ENCODE results near the gene TXNDC16. TPM values are rescaled to one million over a fixed set of nuclear protein-coding genes. Genes with fewer than 3 reads are reported as not detected.
"Not testable (repeated sequence)": the region's sequence is repeated elsewhere in the genome, so short reads cannot be mapped to it uniquely, and the experiment has no call there.

Gene TXNDC16
- total RNA-seq, 3 donors from 2014 or later, result 1.5 to 2.7 (median 2.4) TPM

DNA sequence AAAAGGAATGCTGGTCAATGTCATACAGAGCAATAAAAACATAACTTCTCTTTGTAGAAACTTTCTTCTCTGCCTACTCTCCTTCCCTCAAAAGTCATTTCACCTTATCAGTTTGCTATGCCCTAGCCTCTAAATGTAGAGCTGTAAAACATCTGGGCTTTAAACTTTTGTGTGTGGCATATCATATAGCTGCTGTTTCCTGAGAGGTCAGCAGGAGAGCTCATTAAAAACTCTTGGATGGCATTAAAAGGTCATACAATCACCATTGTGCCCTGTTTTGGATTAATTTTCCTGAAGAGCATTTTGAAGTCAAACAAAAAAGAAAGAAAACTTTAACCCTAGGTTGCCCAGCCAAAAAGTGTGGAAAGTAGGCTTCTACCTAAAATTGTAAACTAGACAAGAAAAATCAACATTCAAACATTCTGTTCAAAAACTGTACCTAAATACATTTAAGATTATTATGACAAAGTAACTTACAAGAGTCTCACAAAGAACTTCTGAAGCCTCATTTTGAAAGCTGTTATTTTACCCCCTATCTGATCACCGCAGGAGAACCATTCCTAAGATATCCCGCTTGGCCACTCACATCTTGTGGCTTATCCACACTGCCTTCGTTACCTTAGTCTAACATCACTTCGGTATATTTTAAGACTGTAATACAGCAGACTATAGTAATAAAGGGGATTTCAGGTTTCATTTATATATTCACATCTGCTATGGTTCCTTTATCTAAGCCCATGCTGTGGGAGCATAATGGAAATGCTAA, 38.1 kb downstream of the TXNDC16 start:
- Mint-ChIP-seq H3K36me3 (ENCODE audit: insufficient read depth) (peaks cover 1% of the 10 kb centered on the region), H3K27me3 (ENCODE audit: low read depth) (no peaks in the 10 kb centered on the region), H3K4me1 (ENCODE audit: low read depth) (no peaks in the 10 kb centered on the region), H3K9me3 (no peaks in the 10 kb centered on the region), H3K4me3 (no peak overlapping the region)
- ATAC-seq, result no peak
- no peak for DNase-seq

GRCh38 chr14:52513249-52513648, 39.1 kb downstream of the TXNDC16 start:
- Mint-ChIP-seq H3K27me3 (ENCODE audit: low read depth) (no peaks in the 10 kb centered on the region), H3K36me3 (ENCODE audit: insufficient read depth) (peaks cover 9% of the 10 kb centered on the region), H3K9me3 (no peaks in the 10 kb centered on the region), H3K4me3 (no peak overlapping the region), H3K4me1 (ENCODE audit: low read depth) (no peaks in the 10 kb centered on the region)
- no peak for DNase-seq
- ATAC-seq, result no peak

- Mint-ChIP-seq H3K36me3 (ENCODE audit: insufficient read depth) (peaks cover 41% of the 10 kb centered on the region), H3K27me3 (ENCODE audit: low read depth) (no peaks in the 10 kb centered on the region), H3K4me3 (no peak overlapping the region), H3K4me1 (ENCODE audit: low read depth) (no peaks in the 10 kb centered on the region), H3K9me3 (peaks cover 19% of the 10 kb centered on the region)
- ATAC-seq, result no peak
- no peak for DNase-seq
These were observed 57.9 kb downstream of the TXNDC16 start for GRCh38 chr14:52494444-52494843.

DNA sequence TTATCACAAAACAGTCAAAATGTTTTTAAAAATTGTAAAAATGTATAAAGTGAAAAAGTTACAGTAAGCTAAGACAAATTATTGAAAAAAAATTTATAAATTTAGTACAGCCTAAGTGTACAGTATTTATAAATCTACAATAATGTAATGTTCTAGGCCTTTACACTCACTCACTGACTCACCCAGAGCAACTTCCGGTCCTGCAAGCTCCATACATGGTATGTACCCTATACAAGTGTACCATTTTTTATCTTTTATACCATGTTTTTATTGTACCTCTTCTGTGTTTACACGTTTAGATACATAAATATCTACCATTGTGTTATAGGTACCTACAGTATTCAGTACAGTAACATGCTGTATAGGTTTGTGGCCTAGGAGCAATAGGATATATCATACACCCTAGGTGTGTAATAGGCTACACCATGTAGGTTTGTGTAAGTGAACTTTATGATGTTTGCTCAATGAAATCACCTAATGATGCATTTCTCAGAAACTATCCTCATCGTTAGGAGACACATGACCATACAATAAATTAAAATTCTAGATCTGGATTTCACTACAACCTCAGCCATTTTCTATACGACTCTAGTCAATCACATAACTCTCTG, 66.8 kb downstream of the TXNDC16 start:
- H3K4me3 Mint-ChIP-seq, result no peak overlapping the region
- peaks cover 2% of the 10 kb centered on the region for H3K4me1 Mint-ChIP-seq (ENCODE audit: low read depth)
- H3K9me3 Mint-ChIP-seq, result no peaks in the 10 kb centered on the region
- DNase-seq (no peak), ATAC-seq (no peak)
- peaks cover 15% of the 10 kb centered on the region for H3K36me3 Mint-ChIP-seq (ENCODE audit: insufficient read depth)
- H3K27me3 Mint-ChIP-seq (ENCODE audit: low read depth), result no peaks in the 10 kb centered on the region

DNA sequence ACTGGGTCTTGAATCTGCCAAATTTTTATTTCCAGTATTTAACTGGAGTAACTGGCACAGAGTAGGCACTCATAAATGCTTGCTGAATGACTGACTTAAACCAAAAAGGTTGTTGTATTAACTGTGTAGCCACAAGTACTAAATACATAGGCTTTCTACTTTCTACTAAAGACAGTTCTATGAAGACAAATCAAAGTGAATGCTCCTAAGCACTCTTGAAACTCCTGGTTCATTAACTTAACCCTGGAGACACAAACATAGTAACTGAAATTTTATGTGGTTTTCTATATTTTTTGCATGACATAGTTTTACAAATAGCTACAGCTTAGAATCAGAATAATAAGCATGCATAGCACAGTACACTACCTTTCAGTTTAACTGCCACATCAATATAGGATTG, 70.4 kb downstream of the TXNDC16 start:
- H3K4me3 Mint-ChIP-seq, result no peak overlapping the region
- H3K36me3 Mint-ChIP-seq (ENCODE audit: insufficient read depth), result peaks cover 32% of the 10 kb centered on the region
- H3K9me3 Mint-ChIP-seq, result peaks cover 6% of the 10 kb centered on the region
- ATAC-seq (no peak), DNase-seq (no peak)
- no peaks in the 10 kb centered on the region for H3K27me3 Mint-ChIP-seq (ENCODE audit: low read depth)
- H3K4me1 Mint-ChIP-seq (ENCODE audit: low read depth), result peaks cover 5% of the 10 kb centered on the region

GRCh38 chr14:52473557-52473956, 78.7 kb downstream of the TXNDC16 start:
- Mint-ChIP-seq H3K4me1 (ENCODE audit: low read depth) (peaks cover 16% of the 10 kb centered on the region), H3K36me3 (ENCODE audit: insufficient read depth) (peaks cover 26% of the 10 kb centered on the region), H3K27me3 (ENCODE audit: low read depth) (no peaks in the 10 kb centered on the region), H3K9me3 (peaks cover 16% of the 10 kb centered on the region), H3K4me3 (no peak overlapping the region)
- ATAC-seq (peak in 1 of 2 donors; percentile 43), DNase-seq (no peak)

GRCh38 chr14:52472728-52473127, 79.6 kb downstream of the TXNDC16 start:
- Mint-ChIP-seq H3K9me3 (peaks cover 16% of the 10 kb centered on the region), H3K4me3 (no peak overlapping the region), H3K4me1 (ENCODE audit: low read depth) (peaks cover 15% of the 10 kb centered on the region)

DNA sequence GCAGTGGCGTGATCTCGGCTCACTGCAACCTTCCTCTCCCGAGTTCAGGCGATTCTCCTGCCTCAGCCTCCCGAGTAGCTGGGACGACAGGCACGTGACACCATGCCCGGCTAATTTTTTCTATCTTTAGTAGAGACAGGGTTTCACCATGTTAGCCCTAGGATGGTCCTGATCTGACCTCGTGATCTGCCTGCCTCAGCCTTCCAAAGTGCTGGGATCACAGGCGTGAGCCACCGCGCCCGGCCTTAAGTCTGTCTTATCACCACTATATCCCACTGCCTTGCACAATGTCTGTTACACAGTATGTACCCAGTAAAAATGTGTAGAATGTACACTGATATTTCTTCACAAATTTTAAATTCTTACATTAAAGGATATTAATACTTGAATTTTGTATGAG, 80.1 kb downstream of the TXNDC16 start:
- ATAC-seq, result not testable (repeated sequence)
- H3K4me1 Mint-ChIP-seq (ENCODE audit: low read depth), result peaks cover 19% of the 10 kb centered on the region

More at GRCh38 chr14:52472728-52473127, 79.6 kb downstream of the TXNDC16 start:
- H3K36me3 Mint-ChIP-seq (ENCODE audit: insufficient read depth), result peaks cover 23% of the 10 kb centered on the region
- no peak for ATAC-seq
- DNase-seq, result no peak
- H3K27me3 Mint-ChIP-seq (ENCODE audit: low read depth), result no peaks in the 10 kb centered on the region

DNA sequence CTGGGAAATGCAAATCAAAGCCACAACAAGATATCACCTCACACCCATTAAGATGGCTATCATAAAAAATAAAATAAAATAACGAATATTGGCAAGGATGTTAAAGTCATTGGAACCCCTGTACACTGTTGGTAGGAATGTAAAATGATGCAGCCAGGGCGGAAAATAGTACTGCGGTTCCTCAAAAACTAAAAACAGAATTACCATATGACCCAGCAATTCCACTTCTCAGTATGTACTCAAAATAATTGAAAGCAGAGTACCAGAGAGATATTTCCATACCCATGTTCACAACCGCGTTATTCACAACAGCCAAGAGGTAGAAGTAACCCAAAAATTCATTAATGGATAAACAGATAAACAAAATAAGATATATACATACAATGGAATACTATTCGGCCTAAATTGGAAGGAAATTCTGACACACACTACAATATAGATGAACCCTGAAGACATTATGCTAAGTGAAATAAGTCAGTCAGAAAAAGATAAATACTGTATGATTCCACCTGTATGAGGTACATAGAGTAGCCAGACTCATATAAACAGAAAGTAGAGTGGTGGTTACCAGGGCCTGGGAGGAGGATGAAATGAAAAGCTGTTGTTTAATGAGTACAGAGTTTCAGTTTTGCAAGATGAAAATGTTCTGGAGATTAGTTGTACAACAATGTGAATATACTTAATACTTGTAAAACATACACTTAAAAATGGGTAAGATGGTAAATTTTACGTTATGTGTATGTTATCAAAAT, 84.6 kb downstream of the TXNDC16 start:
- peak; percentile 79 to 81 for ATAC-seq
- Mint-ChIP-seq H3K4me3 (no peak overlapping the region), H3K27me3 (ENCODE audit: low read depth) (no peaks in the 10 kb centered on the region), H3K4me1 (ENCODE audit: low read depth) (peaks cover 18% of the 10 kb centered on the region), H3K36me3 (ENCODE audit: insufficient read depth) (peaks cover 2% of the 10 kb centered on the region), H3K9me3 (no peaks in the 10 kb centered on the region)
- DNase-seq, result no peak

More for the DNA sequence above, 80.1 kb downstream of the TXNDC16 start:
- Mint-ChIP-seq H3K36me3 (ENCODE audit: insufficient read depth) (peaks cover 21% of the 10 kb centered on the region), H3K9me3 (peaks cover 14% of the 10 kb centered on the region)
- DNase-seq; H3K27me3 Mint-ChIP-seq (ENCODE audit: low read depth); H3K4me3 Mint-ChIP-seq: not testable (repeated sequence)

- peaks cover 9% of the 10 kb centered on the region for H3K4me1 Mint-ChIP-seq (ENCODE audit: low read depth)
- ATAC-seq (no peak), DNase-seq (no peak)
- no peaks in the 10 kb centered on the region for H3K27me3 Mint-ChIP-seq (ENCODE audit: low read depth)
- no peaks in the 10 kb centered on the region for H3K9me3 Mint-ChIP-seq
- H3K36me3 Mint-ChIP-seq (ENCODE audit: insufficient read depth), result peaks cover 10% of the 10 kb centered on the region
- no peak overlapping the region for H3K4me3 Mint-ChIP-seq
These were observed 88.1 kb downstream of the TXNDC16 start for GRCh38 chr14:52464175-52464574.

- peaks cover 9% of the 10 kb centered on the region for H3K4me1 Mint-ChIP-seq (ENCODE audit: low read depth)
- H3K27me3 Mint-ChIP-seq (ENCODE audit: low read depth), result no peaks in the 10 kb centered on the region
- ATAC-seq (no peak), DNase-seq (no peak)
- peaks cover 8% of the 10 kb centered on the region for H3K36me3 Mint-ChIP-seq (ENCODE audit: insufficient read depth)
- no peak overlapping the region for H3K4me3 Mint-ChIP-seq
- no peaks in the 10 kb centered on the region for H3K9me3 Mint-ChIP-seq
These were observed 88.9 kb downstream of the TXNDC16 start for GRCh38 chr14:52463375-52463774.

GRCh38 chr14:52461721-52462120, 90.6 kb downstream of the TXNDC16 start:
- Mint-ChIP-seq H3K27me3 (ENCODE audit: low read depth) (no peaks in the 10 kb centered on the region), H3K9me3 (no peaks in the 10 kb centered on the region), H3K4me1 (ENCODE audit: low read depth) (peaks cover 8% of the 10 kb centered on the region), H3K36me3 (ENCODE audit: insufficient read depth) (peaks cover 11% of the 10 kb centered on the region), H3K4me3 (no peak overlapping the region)
- DNase-seq, result no peak
- ATAC-seq, result no peak

GRCh38 chr14:52458721-52459085, 93.6 kb downstream of the TXNDC16 start:
- no peak for ATAC-seq
- no peak for DNase-seq
- Mint-ChIP-seq H3K4me1 (ENCODE audit: low read depth) (peaks cover 7% of the 10 kb centered on the region), H3K27me3 (ENCODE audit: low read depth) (no peaks in the 10 kb centered on the region), H3K36me3 (ENCODE audit: insufficient read depth) (peaks cover 14% of the 10 kb centered on the region), H3K9me3 (no peaks in the 10 kb centered on the region), H3K4me3 (no peak overlapping the region)

- no peaks in the 10 kb centered on the region for H3K9me3 Mint-ChIP-seq
These were observed 94.9 kb downstream of the TXNDC16 start for GRCh38 chr14:52457411-52457810.

More at GRCh38 chr14:52457411-52457810, 94.9 kb downstream of the TXNDC16 start:
- no peak for DNase-seq
- Mint-ChIP-seq H3K4me1 (ENCODE audit: low read depth) (peaks cover 7% of the 10 kb centered on the region), H3K36me3 (ENCODE audit: insufficient read depth) (peaks cover 27% of the 10 kb centered on the region), H3K27me3 (ENCODE audit: low read depth) (no peaks in the 10 kb centered on the region), H3K4me3 (no peak overlapping the region)
- ATAC-seq, result no peak

All from activated T-cell treated with anti-CD3 and anti-CD28 coated beads, Interleukin-2, amount 50 U/mL, for 4 hours (primary cell).